GM18909 (cell line): Measurements from ENCODE around the gene CNKSR3.
"Not testable (repeated sequence)": the region's sequence is repeated elsewhere in the genome, so short reads cannot be mapped to it uniquely, and the experiment has no call there.

Experiments used
- ATAC-seq: cut with Tn5 transposase; IDR thresholded peaks from one replicate; pipeline ENCODE4 v1.9.1; 2021; ENCODE audit warnings: mild to moderate bottlenecking; ENCODE audit not compliant: unreplicated experiment, poor library complexity

CNKSR3 gene

GRCh38 chr6:154510144-154510905, at the start of gene CNKSR3:
Gene CNKSR3 (minus strand): TSS chr6:154510685. CDS start chr6:154510114, 571 bp downstream.
- ATAC-seq: peak; percentile 83

GRCh38 chr6:154558984-154559383, 48.5 kb upstream of the CNKSR3 start:
- no peak for ATAC-seq

DNA sequence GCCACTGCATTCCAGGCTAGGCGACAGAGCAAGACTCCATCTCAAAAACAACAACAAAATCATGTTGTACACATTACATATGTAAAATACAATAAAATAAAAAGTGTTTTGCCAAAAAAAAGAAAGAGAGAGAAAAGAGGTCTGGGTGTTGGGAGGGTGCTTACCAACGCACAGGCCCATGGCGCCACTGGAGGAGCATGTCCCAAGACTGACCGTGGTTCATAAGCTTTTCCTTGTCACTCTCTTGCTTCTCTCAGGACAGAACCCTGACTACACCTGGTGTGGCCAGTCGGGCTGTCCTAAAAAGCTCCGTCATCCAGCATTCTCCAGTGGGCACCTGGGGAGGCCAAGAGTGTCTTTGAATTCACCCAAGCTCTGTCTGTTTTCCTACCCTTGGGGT, 48.0 kb upstream of the CNKSR3 start:
- no peak for ATAC-seq

GRCh38 chr6:154555073-154555677, 44.7 kb upstream of the CNKSR3 start:
- ATAC-seq: no peak

- ATAC-seq: no peak
These were observed 44.0 kb upstream of the CNKSR3 start for GRCh38 chr6:154554491-154554890.

GRCh38 chr6:154550779-154551178, 40.3 kb upstream of the CNKSR3 start:
- no peak for ATAC-seq

DNA sequence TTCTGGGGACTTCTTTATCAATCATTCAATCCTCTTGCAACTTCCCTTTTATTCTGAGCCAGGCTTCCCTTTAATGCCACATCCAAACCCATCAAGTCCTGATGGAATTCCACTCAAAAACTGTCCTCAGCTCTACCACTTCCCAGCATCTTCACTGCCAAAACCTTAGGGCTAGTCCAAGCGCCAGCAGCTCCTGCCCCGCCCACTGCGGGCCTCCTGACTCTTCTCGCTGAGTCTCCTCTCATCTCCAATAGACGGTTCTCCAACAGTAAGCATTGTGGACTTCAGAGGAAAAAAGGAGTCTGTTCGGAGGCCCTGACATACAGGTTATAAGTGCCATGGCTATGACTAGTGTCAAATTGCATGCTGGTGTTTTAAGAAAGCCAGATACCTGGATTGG, 38.7 kb upstream of the CNKSR3 start:
- no peak for ATAC-seq

DNA sequence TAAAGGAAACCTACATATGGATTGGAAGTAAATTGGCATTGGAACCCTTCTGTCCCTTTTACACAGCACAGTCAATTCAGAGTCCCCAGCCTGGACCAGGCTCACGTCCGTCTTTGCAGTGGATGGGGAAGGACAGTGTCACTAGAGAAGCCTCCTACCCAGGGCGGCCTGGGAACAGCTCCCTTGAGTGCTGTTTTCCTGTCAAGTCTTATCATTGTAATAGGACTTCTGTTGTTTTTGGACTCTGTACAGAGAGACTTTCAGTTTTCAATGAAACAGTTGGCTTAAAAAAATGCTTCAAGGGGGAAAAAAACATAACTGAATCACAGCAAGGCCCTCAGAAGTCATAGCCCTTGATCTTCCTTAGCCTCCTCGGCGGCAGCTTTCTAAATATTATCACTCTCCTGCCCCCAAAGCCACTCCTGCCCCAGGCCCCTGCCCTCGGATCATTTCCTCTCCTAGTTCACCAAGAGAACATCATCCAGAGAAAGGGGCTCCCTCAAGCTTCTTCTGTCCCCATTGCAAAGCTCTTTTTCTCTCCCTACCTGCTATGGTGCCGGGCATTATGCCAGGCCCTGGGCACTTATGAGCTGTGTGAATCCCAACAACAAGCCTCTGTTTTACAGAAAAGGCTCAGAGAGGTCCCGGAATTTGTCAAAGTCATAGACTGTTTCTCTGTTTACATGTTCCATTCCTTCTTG, 37.8 kb upstream of the CNKSR3 start:
- ATAC-seq: no peak

DNA sequence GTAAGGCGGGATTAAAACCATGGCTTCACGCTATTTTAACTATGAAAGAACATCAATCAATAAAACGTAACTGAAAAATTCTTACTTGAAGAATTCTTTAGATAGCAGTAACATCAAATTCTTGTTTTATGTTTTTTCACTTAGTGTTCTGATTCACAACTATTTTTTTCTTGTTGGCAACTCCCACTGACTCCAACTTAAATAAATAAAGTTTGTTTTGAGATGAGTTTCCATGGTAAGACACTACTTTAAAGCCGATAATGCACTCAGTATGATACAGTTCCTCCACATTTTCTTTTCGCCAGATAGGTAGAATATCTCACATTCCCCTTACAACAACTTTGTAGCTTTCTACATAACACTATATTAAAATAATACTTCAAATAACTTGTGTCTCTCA, 33.1 kb upstream of the CNKSR3 start:
- ATAC-seq: no peak

DNA sequence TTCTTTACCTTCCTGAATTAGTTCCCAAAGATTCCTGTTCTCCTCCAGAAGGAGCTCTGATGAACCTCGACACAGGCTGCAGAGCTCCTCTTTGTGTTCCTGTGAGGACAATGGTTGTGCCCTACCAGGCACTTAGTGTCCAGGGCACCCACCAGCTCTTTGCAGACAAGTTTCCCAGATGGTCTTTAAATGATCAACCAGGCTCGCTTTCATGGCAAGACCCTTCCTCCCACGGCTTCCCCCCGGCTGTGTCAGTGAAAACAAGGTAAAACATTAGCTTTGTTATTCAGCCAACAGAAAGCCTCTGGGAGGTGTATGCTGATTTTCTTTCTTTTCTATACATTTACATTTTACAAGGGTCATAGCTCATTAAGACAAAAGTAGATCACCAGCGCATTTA, 32.3 kb upstream of the CNKSR3 start:
- no peak for ATAC-seq

DNA sequence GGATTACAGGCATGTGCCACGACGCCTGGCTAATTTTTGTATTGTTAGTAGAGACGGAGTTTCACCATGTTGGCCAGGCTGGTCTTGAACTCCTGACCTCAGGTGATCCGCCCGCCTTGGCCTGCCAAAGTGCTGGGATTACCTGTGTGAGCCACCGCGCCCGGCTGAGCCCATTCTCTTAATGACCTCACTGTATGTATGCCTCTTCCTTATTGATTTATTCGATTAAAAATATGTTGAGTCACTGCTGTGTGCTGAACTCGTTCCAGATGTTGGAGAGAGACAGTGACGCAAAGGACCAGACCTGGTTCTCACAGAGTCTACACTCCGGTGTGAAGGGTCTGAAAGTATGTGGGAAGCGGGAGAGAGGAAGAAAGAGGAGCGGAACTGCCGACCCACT, 31.4 kb upstream of the CNKSR3 start:
- ATAC-seq: not testable (repeated sequence)

GRCh38 chr6:154539593-154540269, 29.2 kb upstream of the CNKSR3 start:
- ATAC-seq: no peak

DNA sequence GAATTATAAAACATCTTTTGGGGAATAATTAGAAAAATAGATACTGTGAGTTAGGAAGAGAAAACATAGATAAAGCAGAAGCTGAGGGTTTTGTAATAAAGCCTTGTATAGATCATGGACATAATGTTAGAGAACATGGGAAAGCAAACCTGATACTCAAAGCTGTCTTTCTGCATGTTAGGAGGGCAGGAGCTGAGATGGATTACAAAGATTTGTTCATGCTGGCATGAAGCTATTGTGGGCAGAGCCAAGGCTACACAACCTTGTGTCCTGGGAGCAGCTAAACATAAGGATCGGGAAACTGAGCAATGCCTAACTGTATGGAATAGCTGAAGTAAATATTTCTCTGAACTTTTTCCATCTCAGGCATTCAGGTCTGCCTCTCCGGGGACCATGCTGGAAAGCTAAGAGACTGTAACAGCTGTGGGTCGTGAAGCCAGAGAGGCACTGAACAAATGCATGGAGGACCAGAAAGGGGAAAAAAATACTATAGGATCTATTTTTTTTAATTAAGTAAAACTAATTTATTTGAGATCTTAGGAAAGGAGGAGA, 28.2 kb upstream of the CNKSR3 start:
- ATAC-seq: no peak

- no peak for ATAC-seq
These were observed 27.2 kb upstream of the CNKSR3 start for GRCh38 chr6:154537511-154538325.

DNA sequence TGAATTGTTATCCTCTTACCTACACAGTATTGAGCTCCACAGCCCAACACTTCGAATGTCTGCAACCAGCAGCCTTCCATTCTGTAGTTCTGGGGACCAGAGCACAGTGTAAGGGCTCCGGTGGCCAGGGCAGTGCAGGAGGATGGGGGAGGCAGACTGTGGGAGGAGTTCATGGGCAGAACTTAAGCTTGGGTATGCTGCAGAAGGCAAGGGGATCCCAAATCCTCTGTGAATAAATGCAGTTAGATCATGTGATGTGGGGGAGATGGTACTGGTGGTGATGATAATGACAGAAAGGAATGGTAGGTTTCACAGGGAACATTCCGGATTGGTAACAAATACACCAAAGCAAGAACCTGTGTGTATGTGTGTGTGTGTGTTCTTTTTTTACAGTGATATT, 26.5 kb upstream of the CNKSR3 start:
- ATAC-seq: no peak

DNA sequence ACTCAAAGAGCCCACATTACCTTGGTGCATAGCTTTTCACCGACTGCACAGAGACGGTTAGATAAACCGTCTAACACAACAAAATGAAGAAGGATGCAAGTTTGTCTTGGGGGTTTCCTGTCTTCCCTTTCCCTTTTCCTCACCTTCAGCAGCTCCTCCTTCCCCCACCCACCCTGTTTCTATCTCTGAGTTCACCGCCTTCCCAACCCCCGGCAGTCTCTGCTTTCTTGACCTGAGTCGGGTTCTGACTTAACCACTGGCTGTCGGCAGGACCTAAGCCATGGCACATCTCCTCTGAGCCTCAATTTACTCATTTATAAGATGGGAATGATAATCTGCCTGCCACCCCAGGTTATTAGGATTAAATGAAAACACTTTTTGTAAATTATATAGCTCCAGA, 25.8 kb upstream of the CNKSR3 start:
- no peak for ATAC-seq

DNA sequence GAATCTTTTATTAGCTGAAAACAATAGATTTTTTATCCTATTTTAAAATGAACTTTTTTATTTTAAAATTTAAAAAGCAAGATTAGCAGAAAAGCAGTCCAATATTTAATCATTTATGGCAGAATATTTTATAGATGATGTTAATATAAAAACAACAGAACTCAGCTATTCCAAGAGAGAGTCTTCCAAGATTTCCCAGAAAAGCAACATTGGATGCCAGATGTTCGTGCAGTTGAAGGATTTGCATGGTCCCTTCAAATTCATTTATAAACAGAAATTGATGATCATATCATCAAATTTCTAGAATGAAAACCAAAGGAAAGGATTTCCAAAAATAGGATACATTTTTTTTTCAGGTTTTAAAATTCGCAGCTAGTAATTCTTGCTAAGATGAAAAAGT, 25.4 kb upstream of the CNKSR3 start:
- no peak for ATAC-seq

DNA sequence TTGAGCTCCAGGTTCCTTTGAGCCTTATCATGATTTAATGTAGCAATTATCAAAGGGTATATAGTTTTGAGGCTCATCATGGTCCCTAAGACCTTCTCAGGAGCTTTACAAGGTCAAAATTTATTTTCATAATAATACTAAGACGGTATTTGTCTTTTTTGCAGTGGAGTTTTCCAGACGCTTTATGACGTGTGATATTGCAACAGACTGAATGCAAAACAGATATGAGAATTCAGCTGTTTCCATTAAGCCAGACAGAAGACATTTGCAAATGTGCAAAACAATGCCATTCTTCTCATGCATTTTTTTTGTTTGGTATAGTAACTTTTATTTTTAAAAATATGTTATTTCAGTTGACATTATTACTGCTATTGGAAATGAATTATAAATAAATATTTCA, 24.7 kb upstream of the CNKSR3 start:
- ATAC-seq: no peak

- ATAC-seq: no peak
These were observed 24.0 kb upstream of the CNKSR3 start for GRCh38 chr6:154534531-154534930.

DNA sequence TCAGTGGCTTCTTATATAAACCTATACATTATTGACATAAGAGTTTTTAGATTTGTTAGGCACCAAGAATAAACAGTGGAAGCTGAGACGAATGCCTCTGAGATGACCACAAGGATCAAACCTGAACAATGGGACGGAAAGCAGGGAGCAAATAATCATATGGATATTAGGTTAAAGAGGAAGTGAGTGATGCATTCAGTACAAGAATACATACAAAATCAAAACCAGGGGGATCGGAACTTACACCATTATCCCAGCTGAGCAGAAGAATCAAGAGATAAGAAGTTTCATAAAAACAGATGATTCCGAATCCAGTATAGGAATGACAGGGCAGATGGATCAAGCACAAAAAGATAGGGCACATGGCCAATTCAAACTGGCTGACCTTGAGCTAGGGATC, 21.9 kb upstream of the CNKSR3 start:
- ATAC-seq: no peak
